Body of pancreas (tissue), 4 donors: Measurements from ENCODE around the gene PROM2.

Source experiments
- POLR2A ChIP-seq, 3 donors: fragments of 450-650 bp; IDR thresholded peaks; one replicate each; pipeline ENCODE4 v1.6.1; 2016; ENCODE audit warnings: antibody characterized with exemption in 3 of 3, mild to moderate bottlenecking in 2 of 3
- TF ChIP-seq, protein P1 (sequence below), 7 experiments: fragments of 450-650 bp in 4 of 7; fragments of 200-600 bp in 3 of 7; sonication (generic) in 3 of 7; IDR thresholded peaks; one replicate each; pipeline ENCODE4 v1.5.1; 2016 to 2019; ENCODE audit warnings: antibody characterized with exemption in 7 of 7

DNA sequence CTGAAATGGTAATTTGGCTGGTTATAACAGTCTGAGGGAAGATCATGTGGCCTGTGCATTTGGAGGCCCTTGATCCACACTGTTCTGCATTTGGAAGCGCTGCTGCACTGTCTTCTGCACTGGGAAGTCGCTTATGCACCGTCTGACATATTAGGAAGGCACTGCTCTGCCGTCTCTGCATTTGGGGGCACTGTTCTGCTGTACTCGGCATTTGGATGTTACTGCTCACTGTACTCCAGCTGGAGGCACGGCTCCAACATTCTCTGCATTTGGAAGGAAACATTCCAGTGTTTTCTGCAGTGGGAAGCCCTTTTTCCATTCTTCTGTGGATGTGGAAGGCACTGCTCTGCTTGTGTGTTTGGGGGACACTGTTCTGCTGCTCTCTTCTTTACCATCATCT, 9.6 kb upstream of the PROM2 start:
- TF ChIP-seq, protein P1, sequence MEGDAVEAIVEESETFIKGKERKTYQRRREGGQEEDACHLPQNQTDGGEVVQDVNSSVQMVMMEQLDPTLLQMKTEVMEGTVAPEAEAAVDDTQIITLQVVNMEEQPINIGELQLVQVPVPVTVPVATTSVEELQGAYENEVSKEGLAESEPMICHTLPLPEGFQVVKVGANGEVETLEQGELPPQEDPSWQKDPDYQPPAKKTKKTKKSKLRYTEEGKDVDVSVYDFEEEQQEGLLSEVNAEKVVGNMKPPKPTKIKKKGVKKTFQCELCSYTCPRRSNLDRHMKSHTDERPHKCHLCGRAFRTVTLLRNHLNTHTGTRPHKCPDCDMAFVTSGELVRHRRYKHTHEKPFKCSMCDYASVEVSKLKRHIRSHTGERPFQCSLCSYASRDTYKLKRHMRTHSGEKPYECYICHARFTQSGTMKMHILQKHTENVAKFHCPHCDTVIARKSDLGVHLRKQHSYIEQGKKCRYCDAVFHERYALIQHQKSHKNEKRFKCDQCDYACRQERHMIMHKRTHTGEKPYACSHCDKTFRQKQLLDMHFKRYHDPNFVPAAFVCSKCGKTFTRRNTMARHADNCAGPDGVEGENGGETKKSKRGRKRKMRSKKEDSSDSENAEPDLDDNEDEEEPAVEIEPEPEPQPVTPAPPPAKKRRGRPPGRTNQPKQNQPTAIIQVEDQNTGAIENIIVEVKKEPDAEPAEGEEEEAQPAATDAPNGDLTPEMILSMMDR (IDR thresholded peaks at IDR 0.05), result no peak
- TF ChIP-seq POLR2A (IDR thresholded peaks at IDR 0.05), result no peak
